A549 (cell line): ENCODE data around the gene ABHD11.

Experiments used
- CBX8 ChIP-seq: fragments of 200-600 bp; sonication (generic); IDR thresholded peaks from 2 replicates; pipeline ENCODE4 v1.6.1; 2016
- CEBPB ChIP-seq, 2 experiments: fragments of >200 bp in 1 of 2; sonication (Bioruptor Twin) in 1 of 2; formaldehyde crosslinking in 1 of 2; IDR thresholded peaks; 2 replicates each; pipeline ENCODE4 v1.6.1; 2012 to 2016
- HDAC2 ChIP-seq: fragments of 200-600 bp; sonication (generic); IDR thresholded peaks from 2 replicates; pipeline ENCODE4 v1.6.1; 2016
- MAZ ChIP-seq: fragments of 150-350 bp; IDR thresholded peaks from 2 replicates; pipeline ENCODE4 v1.6.1; 2014; ENCODE audit warnings: antibody characterized with exemption, low read depth, low read length, borderline replicate concordance
- NFE2L2 ChIP-seq: fragments of 150-350 bp; conservative IDR thresholded peaks from 2 replicates; pipeline ENCODE4 v1.6.1; 2014; ENCODE audit warnings: low read length
- POLR2A ChIP-seq: IDR thresholded peaks from 2 replicates; pipeline ENCODE4 v1.6.1; 2012; ENCODE audit warnings: mild to moderate bottlenecking, low read length
- POLR2AphosphoS2 ChIP-seq: conservative IDR thresholded peaks from 2 replicates; pipeline ENCODE4 v1.6.1; 2012; ENCODE audit warnings: low read length, improper control_type of control experiment, inconsistent platforms
- RCOR1 ChIP-seq: fragments of 150-350 bp; IDR thresholded peaks from 2 replicates; pipeline ENCODE4 v1.6.1; 2014; ENCODE audit warnings: antibody characterized with exemption, low read length, low read depth
- RNF2 ChIP-seq: fragments of 200-600 bp; sonication (generic); IDR thresholded peaks from 2 replicates; pipeline ENCODE4 v1.6.1; 2016; ENCODE audit warnings: low read depth, mild to moderate bottlenecking, antibody characterized with exemption, moderate library complexity, borderline replicate concordance
- SMC3 ChIP-seq: fragments of >200 bp; sonication (Bioruptor Twin); formaldehyde crosslinking; IDR thresholded peaks from 3 replicates; pipeline ENCODE4 v1.6.1; 2018; ENCODE audit warnings: inconsistent platforms
- TF ChIP-seq, protein P1 (sequence below): fragments of >200 bp; sonication (Bioruptor Twin); formaldehyde crosslinking; IDR thresholded peaks from 3 replicates; pipeline ENCODE4 v1.5.1; 2016
- TF ChIP-seq, protein P2 (sequence below): fragments of 250-450 bp; sonication (Bioruptor Pico); IDR thresholded peaks from 2 replicates; pipeline ENCODE4 v1.5.0; 2021; ENCODE audit warnings: mild to moderate bottlenecking, moderate library complexity, borderline replicate concordance

DNA sequence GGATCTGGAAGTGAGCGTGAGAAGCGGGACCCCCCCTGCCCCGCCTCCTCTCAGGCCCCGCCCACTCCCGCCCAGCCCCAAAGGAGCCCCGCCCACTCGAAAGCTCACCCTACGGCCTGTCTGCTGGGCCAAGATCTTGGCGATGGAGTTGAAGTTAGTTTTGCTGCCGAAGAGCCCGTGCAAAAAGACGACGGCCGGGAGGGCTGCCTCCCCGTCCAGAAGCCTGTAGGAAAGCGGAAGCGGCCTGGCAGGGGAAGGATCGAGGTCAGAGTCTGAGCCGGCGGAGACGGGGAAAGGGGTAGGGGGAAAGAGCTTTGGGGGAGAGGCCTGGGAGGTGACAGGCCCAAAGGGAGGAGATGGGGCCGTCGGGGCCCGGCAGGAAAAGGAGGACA, 386 bp downstream of the ABHD11 start:
- no peak for TF ChIP-seq SMC3
- TF ChIP-seq, protein P1, sequence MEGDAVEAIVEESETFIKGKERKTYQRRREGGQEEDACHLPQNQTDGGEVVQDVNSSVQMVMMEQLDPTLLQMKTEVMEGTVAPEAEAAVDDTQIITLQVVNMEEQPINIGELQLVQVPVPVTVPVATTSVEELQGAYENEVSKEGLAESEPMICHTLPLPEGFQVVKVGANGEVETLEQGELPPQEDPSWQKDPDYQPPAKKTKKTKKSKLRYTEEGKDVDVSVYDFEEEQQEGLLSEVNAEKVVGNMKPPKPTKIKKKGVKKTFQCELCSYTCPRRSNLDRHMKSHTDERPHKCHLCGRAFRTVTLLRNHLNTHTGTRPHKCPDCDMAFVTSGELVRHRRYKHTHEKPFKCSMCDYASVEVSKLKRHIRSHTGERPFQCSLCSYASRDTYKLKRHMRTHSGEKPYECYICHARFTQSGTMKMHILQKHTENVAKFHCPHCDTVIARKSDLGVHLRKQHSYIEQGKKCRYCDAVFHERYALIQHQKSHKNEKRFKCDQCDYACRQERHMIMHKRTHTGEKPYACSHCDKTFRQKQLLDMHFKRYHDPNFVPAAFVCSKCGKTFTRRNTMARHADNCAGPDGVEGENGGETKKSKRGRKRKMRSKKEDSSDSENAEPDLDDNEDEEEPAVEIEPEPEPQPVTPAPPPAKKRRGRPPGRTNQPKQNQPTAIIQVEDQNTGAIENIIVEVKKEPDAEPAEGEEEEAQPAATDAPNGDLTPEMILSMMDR = no peak
- no peak for TF ChIP-seq POLR2A
- TF ChIP-seq MAZ = no peak
- TF ChIP-seq CEBPB (IDR thresholded peaks at IDR 0.05) = no peak
- no peak for TF ChIP-seq CBX8
- TF ChIP-seq NFE2L2 = no peak
- no peak for TF ChIP-seq HDAC2
- no peak for TF ChIP-seq POLR2AphosphoS2
- TF ChIP-seq RNF2 = no peak
- no peak for TF ChIP-seq RCOR1
- TF ChIP-seq, protein P2, sequence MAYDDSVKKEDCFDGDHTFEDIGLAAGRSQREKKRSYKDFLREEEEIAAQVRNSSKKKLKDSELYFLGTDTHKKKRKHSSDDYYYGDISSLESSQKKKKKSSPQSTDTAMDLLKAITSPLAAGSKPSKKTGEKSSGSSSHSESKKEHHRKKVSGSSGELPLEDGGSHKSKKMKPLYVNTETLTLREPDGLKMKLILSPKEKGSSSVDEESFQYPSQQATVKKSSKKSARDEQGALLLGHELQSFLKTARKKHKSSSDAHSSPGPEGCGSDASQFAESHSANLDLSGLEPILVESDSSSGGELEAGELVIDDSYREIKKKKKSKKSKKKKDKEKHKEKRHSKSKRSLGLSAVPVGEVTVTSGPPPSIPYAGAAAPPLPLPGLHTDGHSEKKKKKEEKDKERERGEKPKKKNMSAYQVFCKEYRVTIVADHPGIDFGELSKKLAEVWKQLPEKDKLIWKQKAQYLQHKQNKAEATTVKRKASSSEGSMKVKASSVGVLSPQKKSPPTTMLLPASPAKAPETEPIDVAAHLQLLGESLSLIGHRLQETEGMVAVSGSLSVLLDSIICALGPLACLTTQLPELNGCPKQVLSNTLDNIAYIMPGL (CRISPR knock-in tag) = no peak
